ENCODE results near the gene SLC25A26.
"Not testable (repeated sequence)": the region's sequence is repeated elsewhere in the genome, so short reads cannot be mapped to it uniquely, and the experiment has no call there.

SLC25A26 gene

GRCh38 chr3:66270701-66271100, 49.9 kb downstream of the SLC25A26 start:
- DNase-seq, result no peak

GRCh38 chr3:66271231-66271630, 50.4 kb downstream of the SLC25A26 start:
- DNase-seq, result no peak

DNA sequence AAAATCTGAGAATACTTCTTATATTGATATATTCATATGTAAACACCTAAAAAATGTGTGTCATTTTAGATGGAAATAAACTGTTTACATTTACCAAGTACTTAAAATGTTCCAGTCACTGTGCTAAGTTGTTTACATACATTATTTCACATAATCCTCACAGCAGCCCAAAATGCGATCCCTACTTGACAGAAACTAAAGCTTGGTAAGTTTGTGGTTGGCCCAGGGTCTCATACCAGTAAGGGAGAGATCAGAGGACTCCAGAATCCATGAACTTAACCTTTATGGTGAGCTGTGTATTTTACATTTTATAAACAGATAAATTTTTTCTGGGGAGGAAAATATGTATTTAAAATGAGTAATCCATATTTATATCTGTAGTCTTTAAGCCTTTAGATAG, 51.2 kb downstream of the SLC25A26 start:
- DNase-seq, result no peak

DNA sequence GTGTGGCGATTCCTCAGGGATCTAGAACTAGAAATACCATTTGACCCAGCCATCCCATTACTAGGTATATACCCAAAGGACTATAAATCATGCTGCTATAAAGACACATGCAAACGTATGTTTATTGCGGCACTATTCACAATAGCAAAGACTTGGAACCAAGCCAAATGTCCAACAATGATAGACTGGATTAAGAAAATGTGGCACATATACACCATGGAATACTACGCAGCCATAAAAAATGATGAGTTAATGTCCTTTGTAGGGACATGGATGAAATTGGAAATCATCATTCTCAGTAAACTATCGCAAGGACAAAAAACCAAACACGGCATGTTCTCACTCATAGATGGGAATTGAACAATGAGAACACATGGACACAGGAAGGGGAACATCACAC, 54.0 kb downstream of the SLC25A26 start:
- DNase-seq, result not testable (repeated sequence)

DNA sequence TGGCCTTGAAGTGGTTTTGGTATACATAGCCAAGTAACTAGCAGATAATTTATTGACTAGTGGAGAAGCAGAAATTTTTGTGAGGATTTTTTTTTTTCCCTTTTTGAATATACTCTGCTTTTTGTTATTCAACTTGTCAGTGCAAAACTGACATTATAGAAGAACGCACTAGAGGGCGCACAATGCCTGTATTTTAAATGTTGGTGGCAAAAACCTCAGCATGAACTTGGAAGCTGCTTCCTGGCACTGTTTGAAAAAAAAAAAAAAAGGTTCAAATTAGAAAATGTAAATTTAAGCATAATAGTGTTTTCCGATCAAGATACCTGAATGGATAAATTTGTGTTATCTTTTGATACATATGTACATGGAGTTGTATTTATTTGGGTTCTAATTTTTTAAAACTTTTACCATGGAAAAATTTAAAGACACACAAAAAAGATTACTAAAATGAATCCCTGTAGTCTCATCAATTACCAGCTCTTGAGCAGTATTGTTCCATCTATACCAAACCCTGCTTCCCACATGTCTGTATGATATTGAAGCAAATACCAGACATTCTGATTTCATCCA, 56.0 kb downstream of the SLC25A26 start:
- peak; percentile 59 for DNase-seq

DNA sequence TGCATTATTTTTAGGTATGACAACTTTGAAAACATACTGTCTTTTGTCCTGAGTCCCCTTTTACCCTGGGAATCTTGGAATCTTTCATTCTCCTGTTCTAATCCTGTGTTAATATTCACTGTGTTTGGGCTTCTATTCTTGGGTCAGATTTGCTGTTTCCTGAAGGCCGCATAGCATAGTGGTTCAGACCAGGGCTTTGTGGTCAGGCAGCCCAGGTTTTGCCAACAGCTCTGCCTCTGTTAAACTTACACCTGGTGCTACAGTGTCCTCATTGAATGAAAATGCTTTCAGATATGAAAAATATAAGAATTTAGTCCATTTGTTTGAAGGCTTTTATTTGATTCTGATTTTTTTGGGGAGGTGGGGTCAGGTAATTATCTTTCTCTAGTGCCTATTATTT, 58.4 kb downstream of the SLC25A26 start:
- no peak for DNase-seq

DNA sequence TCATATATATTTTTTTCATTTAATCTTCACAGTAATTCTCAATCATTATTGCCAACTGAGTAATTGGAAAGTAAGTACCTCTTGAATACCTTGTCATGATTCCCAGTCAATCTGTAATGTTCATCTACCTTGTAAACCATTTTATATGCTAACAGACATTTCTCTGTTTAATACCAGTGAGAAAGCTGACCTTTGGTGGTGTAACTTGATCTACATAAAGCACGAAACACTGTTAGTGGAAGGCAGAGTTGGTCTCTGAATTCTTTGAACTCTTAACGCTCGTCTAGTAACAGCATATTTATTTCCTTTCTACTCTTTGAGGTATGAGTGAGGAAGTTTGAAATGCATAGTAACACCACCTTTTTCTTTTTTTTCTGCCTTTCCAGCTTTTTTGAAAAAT, 59.5 kb downstream of the SLC25A26 start:
- no peak for DNase-seq

- DNase-seq, result not testable (repeated sequence)
These were observed 71.1 kb downstream of the SLC25A26 start for GRCh38 chr3:66291922-66292321.

DNA sequence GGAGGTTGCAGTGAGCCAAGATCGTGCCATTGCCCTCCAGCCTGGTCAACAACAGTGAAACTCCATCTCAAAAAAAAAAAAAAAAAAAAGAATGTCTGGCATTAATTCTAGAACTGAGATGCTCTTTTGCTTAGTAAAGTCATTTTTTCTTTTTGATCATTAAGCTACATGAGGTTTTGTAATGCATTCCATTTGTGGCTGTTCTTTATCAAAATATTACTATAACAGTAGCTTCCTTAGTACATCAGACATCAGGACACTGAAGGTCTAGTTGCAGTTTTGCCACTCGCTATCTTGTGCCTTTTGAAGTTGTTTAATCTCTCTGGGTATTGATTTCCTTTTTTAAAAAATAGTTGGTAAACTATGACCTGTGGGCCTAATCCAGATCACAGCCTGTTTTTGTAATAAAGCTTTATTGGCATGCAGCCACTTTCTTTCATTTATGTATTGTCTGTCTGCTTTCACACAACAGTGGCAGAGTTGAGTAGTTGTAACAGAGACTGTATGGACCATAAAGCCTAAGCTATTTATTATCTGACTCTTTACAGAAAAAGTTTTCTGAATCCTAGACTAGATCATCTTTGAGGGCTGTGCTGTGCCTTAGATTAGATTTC, 76.6 kb downstream of the SLC25A26 start:
- DNase-seq, result no peak

GRCh38 chr3:66297900-66298299, 77.1 kb downstream of the SLC25A26 start:
- no peak for DNase-seq

- no peak for DNase-seq
These were observed 77.8 kb downstream of the SLC25A26 start for GRCh38 chr3:66298591-66298990.

GRCh38 chr3:66299085-66299484, 78.3 kb downstream of the SLC25A26 start:
- DNase-seq, result not testable (repeated sequence)

GRCh38 chr3:66299891-66300290, 79.1 kb downstream of the SLC25A26 start:
- DNase-seq, result no peak

GRCh38 chr3:66302288-66302687, 81.5 kb downstream of the SLC25A26 start:
- peak; percentile 51 for DNase-seq

- DNase-seq, result peak; percentile 61
These were observed 82.7 kb downstream of the SLC25A26 start for GRCh38 chr3:66303491-66303901.

DNA sequence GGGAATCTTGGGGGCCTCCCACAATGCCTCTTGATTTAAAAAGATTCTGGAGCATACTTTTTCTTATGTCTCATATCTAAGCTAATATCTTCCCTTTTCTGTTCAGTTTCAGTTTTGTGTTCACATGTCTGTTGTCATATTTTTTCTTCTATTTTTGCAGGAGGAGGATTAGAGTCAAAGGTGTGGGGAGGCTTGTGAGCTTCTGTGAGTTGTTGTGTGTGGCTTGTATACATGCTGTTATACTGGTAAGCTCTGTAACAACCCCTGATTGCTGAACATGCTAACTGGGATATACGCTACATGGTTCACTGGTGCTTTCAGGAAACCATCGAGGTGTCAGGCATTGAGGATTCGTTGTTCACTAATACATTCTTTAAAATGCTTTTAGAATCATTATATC, 83.5 kb downstream of the SLC25A26 start:
- no peak for DNase-seq

DNA sequence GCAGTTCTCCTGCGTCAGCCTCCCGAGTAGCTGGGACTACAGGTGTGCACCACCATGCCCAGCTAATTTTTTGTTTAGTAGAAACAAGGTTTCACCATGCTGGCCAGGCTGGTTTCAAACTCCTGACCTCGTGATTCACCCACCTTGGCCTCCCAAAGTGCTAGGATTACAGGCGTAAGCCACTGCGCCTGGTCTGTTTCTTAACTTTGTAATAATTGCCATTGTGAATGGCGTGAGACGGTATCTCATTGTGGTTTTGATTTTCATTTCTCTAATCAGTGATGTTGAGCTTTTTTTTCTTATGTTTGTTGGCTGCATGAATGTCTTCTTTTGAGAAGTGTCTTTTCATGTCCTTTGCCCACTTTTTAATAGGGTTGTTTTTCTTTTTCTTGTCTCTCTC, 85.3 kb downstream of the SLC25A26 start:
- DNase-seq, result not testable (repeated sequence)

GRCh38 chr3:66306991-66307390, 86.2 kb downstream of the SLC25A26 start:
- DNase-seq, result not testable (repeated sequence)

GRCh38 chr3:66312039-66312438, 91.2 kb downstream of the SLC25A26 start:
- no peak for DNase-seq

GRCh38 chr3:66314455-66314854, 93.7 kb downstream of the SLC25A26 start:
- no peak for DNase-seq

- DNase-seq, result no peak
These were observed 97.1 kb downstream of the SLC25A26 start for GRCh38 chr3:66317750-66318376.

- no peak for DNase-seq
These were observed 99.6 kb downstream of the SLC25A26 start for GRCh38 chr3:66320390-66320789.

GRCh38 chr3:66322436-66322835, 101.6 kb downstream of the SLC25A26 start:
- DNase-seq, result no peak

DNA sequence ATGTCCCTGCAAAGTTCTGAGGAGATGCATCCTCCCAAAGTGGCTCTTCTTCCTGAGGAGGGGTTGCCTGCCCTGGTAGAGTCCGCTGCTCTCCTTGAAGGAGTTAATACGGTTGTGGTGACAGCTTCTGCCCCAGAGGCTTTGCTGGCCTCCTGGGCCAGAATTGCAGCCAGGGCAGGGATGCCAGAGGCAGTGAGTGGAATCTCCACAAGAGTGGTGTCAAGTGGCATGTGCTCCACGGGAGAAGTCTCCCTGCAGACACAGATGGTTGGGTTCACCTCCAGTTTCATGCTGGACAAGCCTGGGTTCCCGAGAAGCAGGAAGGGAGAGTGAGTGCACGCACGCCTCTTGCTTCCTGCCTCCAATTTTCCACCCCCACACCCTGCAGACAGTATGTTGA, 105.5 kb downstream of the SLC25A26 start:
- no peak for DNase-seq

DNA sequence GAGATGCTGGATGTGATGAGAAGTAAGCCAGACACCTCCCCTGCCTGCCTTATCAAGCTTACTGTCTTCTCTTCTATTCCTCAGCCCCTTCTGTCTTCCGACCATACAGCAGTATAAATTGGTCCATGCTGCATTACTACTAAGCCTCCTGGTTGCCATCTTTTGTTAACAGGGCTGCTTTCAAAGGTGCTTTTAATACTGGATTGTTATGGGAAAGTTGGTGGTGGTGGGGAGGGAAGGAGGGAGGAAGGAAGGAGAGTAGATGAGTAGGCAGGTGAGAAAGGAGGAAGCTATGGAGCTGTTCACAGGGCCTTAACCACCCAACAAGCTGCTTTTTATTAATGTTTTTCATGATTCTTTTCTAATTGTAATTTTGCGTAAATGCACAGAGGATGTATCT, 114.9 kb downstream of the SLC25A26 start:
- no peak for DNase-seq
